MM.1S (cell line): ENCODE data around the gene PTPRO.

ENCODE experiments used
- CTCF ChIP-seq: fragments of 300-600 bp; sonication (generic); IDR thresholded peaks from 2 replicates; pipeline ENCODE4 v1.5.1; 2016; ENCODE audit warnings: antibody characterized with exemption, low read length, mixed read lengths
- EZH2 ChIP-seq: fragments of 300-600 bp; sonication (generic); optimal IDR thresholded peaks from 2 replicates; pipeline ENCODE3; 2017; ENCODE audit warnings: low read depth, mild to moderate bottlenecking, antibody characterized with exemption, low read length, mixed read lengths
- EZH2phosphoT487 ChIP-seq: fragments of 300-600 bp; sonication (generic); IDR thresholded peaks from 2 replicates; pipeline ENCODE4 v1.6.1; 2018; ENCODE audit warnings: antibody characterized with exemption, low read length

GRCh38 chr12:15562263-15562662, 240.0 kb downstream of the PTPRO start:
- TF ChIP-seq CTCF = no peak
- no peak for TF ChIP-seq EZH2
- no peak for TF ChIP-seq EZH2phosphoT487
